GM13976 (cell line): ENCODE measurements around the gene FAM107B.

Experiments
- DNase-seq: peaks from one replicate; pipeline ENCODE4 v3.0.0; 2012; ENCODE audit warnings: low spot score
- CTCF ChIP-seq: IDR thresholded peaks from 2 replicates; pipeline ENCODE4 v1.5.1; 2012; ENCODE audit warnings: borderline replicate concordance, mild to moderate bottlenecking; ENCODE audit not compliant: insufficient read depth; ENCODE audit errors: extremely low read depth, missing control alignments, control extremely low read depth
- in situ Hi-C: fragments of 300-500 bp; cut with MboI; formaldehyde crosslinking; loops from one replicate; pipeline ENCODE4 v1.12.0; 2022; ENCODE audit warnings: low sequenced_read_pairs, mixed read lengths, inconsistent platforms; ENCODE audit not compliant: unreplicated experiment

FAM107B gene

DNA sequence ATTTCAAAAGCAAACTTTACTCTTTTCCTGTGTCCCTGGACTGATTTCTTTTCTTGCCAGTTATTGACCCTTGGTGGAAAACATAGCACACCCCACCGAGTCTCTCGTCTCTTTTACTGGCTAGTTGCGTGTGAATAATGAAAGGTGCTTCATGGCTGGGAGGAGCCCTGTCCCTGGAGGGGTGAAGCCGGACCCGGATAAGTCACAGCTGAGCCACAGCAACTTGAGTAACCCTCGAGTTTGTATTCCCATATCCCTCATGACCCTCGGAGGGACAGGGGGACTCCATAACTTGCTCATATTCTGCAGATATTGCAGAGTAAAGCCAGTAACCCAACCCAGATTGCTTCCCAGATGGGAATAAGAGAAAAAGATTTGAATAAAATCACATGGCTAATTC is 296.5 kb downstream of the FAM107B start:
- in situ Hi-C loops: no loop called here
- no peak for DNase-seq
- no peak for TF ChIP-seq CTCF

- DNase-seq: no peak
- no peak for TF ChIP-seq CTCF
- in situ Hi-C loops: no loop called here
Observed at GRCh38 chr10:14477408-14477710, 297.3 kb downstream of the FAM107B start.

GRCh38 chr10:14476641-14477407 is 297.9 kb downstream of the FAM107B start:
- in situ Hi-C loops: no loop called here
- TF ChIP-seq CTCF: no peak
- no peak for DNase-seq

DNA sequence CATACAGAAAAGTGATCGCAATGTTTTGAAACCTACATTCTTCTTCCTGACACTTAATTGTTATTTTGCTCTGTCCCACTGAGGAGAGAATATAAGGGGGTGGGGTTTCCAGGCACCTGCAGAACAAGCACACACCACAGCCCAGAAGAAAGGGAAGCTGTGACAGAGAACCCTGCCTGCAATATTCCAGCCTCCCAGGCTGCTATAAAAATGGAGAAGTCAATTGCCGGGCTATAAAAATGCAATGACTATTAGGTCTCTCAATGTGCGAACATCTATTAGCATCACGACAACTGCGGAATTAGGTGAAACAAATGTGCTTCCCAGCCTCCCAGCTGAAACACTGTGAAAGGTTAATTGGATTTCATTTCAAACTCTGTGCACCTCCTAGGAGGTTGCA is 298.7 kb downstream of the FAM107B start:
- DNase-seq: no peak
- in situ Hi-C loops: no loop called here
- no peak for TF ChIP-seq CTCF

GRCh38 chr10:14474656-14475055 is 300.0 kb downstream of the FAM107B start:
- in situ Hi-C loops: no loop called here
- TF ChIP-seq CTCF: no peak
- DNase-seq: no peak

DNA sequence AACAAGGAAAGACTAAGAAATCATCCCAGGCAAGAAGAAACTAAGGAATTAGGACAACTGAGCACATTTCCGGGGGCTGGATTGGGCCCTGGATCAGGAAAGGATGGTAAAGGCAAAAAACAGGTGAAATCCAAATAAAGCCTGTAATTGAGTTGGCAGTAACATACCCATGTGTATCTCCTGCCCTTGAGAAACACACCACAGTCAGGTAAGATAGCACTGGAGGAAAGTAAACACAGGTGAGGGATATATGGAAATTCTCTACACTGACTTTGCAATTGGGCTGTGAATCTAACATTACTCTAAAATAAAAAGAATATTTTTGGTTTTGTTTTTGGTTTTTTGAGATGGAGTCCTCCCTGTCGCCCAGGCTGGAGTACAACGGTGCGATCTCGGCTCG is 303.8 kb downstream of the FAM107B start:
- no peak for TF ChIP-seq CTCF
- in situ Hi-C loops: no loop called here
- no peak for DNase-seq
